ENCODE data around the gene AP2A2.
A peak's percentile ranks its signal among the peaks of the same experiment; 100 is the strongest.

Gene AP2A2

DNA sequence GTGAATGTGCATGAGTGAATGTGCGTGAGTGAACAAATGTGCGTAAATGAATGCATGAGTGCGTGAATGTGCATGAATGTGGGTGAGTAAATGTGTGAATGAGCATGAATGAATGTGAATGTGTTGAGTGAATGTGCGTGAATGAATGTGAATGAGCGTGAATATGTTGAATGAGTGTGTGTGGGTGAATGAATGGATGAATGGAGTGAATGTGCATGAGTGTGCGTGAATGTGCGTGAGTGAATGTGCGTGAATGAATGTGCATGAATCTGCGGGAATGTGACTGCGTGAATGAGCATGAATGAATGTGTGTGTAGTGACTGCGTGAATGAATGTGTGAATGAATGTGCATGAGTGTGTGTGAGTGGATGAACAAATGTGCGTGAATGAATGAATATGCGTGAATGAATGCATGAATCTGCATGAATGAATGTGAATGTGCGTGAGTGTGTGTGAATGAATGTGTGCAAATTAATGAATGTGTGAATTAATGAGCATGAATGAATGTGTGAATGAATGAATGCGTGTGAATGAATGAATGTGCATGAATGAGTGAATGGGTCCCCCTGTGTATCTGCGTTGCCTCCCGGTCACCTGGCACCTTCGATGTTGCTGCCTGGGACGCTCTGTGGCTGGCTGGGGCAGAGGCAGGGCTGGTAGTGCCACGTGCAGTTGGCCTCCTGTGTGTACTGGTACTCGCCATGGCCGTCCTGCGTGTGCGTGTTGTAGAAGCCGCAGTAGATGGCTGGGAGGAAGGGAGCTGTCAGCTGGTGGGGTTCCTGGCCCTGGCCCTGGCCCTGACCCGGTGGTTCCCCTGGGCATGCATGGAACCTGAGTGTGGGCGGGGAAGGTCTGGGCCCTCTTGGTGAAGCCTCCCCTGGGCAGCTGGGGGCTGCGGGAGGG lies 97.5 kb downstream of the AP2A2 start:
- Histone ChIP-seq H4K91ac (ENCODE audit: low read length) (peak overlapping the region; percentile 28), H3K4me3 (ENCODE audit: insufficient read depth in 1 of 2, low read depth in 1 of 2, low read length in 2 of 2) (no peak overlapping the region), H2BK5ac (ENCODE audit: low read depth, low read length, poor library complexity, severe bottlenecking) (no peak overlapping the region), H3K9ac (ENCODE audit: low read length) (no peak overlapping the region), H2BK15ac (ENCODE audit: low read depth, poor library complexity, severe bottlenecking) (no peak overlapping the region), H3K4me1 (ENCODE audit: control insufficient read depth, insufficient read depth, low read depth, low read length) (peaks cover 16% of the 10 kb centered on the region), H3K23ac (ENCODE audit: low read length in 2 of 2) (no peak overlapping the region), H3K36me3 (ENCODE audit: control insufficient read depth in 1 of 2, insufficient read depth in 2 of 2, low read depth in 1 of 2, low read length in 2 of 2) (peaks cover 0 to 32% of the 10 kb centered on the region in 2 experiments), H3K27me3 (ENCODE audit: control insufficient read depth in 1 of 2, insufficient read depth in 1 of 2, low read length in 2 of 2) (peaks cover 0 to under 1% of the 10 kb centered on the region in 2 experiments), H3K27ac (ENCODE audit: low read length, poor library complexity, severe bottlenecking) (no peak overlapping the region), H3K14ac (ENCODE audit: low read length in 2 of 2) (no peak overlapping the region), H3K79me1 (replicated peaks; ENCODE audit: low read length, poor library complexity, severe bottlenecking) (no peaks in the 10 kb centered on the region), H3K9me3 (ENCODE audit: control insufficient read depth, low read length) (no peaks in the 10 kb centered on the region), H2AFZ (ENCODE audit: low read depth, low read length) (no peak overlapping the region), H2BK12ac (ENCODE audit: low read length in 2 of 2) (no peak overlapping the region), H4K8ac (ENCODE audit: low read length) (no peak overlapping the region), H3K4ac (ENCODE audit: low read depth in 1 of 2, low read length in 2 of 2) (no peak overlapping the region), H3K4me2 (ENCODE audit: low read length, poor library complexity, severe bottlenecking) (no peak overlapping the region), H3K18ac (ENCODE audit: low read depth in 1 of 2, low read length in 2 of 2) (no peak overlapping the region), H2AK5ac (ENCODE audit: low read length, severe bottlenecking) (no peak overlapping the region), H2BK120ac (ENCODE audit: low read depth, low read length) (no peak overlapping the region)
- 96% methylated on average over 28 of the region's 28 CpGs for WGBS
- DNase-seq: no peak

DNA sequence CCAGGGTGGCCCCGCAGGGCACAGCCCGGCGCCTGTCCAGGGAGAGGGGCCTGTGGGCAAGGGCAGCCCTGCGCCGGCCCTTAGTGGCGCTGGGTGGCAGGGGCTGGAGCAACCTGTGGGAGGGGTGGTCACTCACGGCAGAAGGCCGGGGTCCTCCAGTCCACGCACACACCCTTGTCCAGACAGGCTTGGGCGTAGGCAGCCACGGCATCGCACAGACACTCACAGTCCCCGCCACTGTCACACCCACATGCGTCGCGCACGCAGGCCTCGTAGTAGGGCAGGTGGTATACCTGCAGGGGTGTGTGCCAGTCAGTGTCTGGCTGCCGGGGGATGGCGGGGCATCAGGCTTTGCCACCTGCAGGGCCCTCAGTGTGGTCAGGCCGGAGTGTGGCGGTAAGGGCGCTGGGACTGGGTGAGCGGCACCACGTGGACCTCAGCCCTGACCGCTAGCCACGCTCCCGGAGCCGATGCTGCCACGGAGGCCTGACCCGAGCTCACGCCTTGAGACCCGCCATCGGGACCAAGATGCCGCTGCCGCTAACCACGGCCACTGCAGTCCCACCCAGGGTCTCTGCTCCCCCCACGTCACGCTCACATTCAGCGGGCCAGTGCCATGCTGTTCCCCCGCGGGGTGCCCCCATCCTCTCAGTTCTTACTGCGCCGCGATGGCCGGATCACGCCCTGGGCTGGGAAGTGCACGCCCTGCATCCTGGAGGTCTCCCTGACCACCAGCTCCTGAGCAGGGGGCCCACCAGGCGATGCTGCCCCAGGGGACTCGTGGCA lies 98.3 kb downstream of the AP2A2 start:
- H3K4me1 ChIP-seq (ENCODE audit: control insufficient read depth, insufficient read depth, low read depth, low read length): peaks cover 16% of the 10 kb centered on the region

GRCh38 chr11:1024597-1025409 lies 99.1 kb downstream of the AP2A2 start:
- H3K4me3 ChIP-seq (ENCODE audit: insufficient read depth in 1 of 2, low read depth in 1 of 2, low read length in 2 of 2): no peak overlapping the region
- no peak overlapping the region for H4K91ac ChIP-seq (ENCODE audit: low read length)
- no peak overlapping the region for H3K27ac ChIP-seq (ENCODE audit: low read length, poor library complexity, severe bottlenecking)
- H3K9ac ChIP-seq (ENCODE audit: low read length): no peak overlapping the region
- H3K4me2 ChIP-seq (ENCODE audit: low read length, poor library complexity, severe bottlenecking): no peak overlapping the region
- H3K27me3 ChIP-seq (ENCODE audit: control insufficient read depth in 1 of 2, insufficient read depth in 1 of 2, low read length in 2 of 2): peaks cover 0 to 13% of the 10 kb centered on the region in 2 experiments
- no peak overlapping the region for H3K18ac ChIP-seq (ENCODE audit: low read depth in 1 of 2, low read length in 2 of 2)
- H2AK5ac ChIP-seq (ENCODE audit: low read length, severe bottlenecking): no peak overlapping the region
- H2BK12ac ChIP-seq (ENCODE audit: low read length in 2 of 2): no peak overlapping the region
- H2AFZ ChIP-seq (ENCODE audit: low read depth, low read length): no peak overlapping the region
- peaks cover 15% of the 10 kb centered on the region for H3K4me1 ChIP-seq (ENCODE audit: control insufficient read depth, insufficient read depth, low read depth, low read length)
- H3K36me3 ChIP-seq (ENCODE audit: control insufficient read depth in 1 of 2, insufficient read depth in 2 of 2, low read depth in 1 of 2, low read length in 2 of 2): peaks cover 0 to 32% of the 10 kb centered on the region in 2 experiments
- no peaks in the 10 kb centered on the region for H3K9me3 ChIP-seq (ENCODE audit: control insufficient read depth, low read length)
- H3K4ac ChIP-seq (ENCODE audit: low read depth in 1 of 2, low read length in 2 of 2): no peak overlapping the region
- DNase-seq: no peak
- H3K14ac ChIP-seq (ENCODE audit: low read length in 2 of 2): no peak overlapping the region
- WGBS: 94% methylated on average over 48 of the region's 48 CpGs
- no peak overlapping the region for H3K23ac ChIP-seq (ENCODE audit: low read length in 2 of 2)
- H4K8ac ChIP-seq (ENCODE audit: low read length): no peak overlapping the region
- H2BK120ac ChIP-seq (ENCODE audit: low read depth, low read length): no peak overlapping the region
- no peak overlapping the region for H2BK5ac ChIP-seq (ENCODE audit: low read depth, low read length, poor library complexity, severe bottlenecking)
- no peak overlapping the region for H2BK15ac ChIP-seq (ENCODE audit: low read depth, poor library complexity, severe bottlenecking)
- H3K79me1 ChIP-seq (replicated peaks; ENCODE audit: low read length, poor library complexity, severe bottlenecking): no peaks in the 10 kb centered on the region

More for the DNA sequence above, 98.3 kb downstream of the AP2A2 start:
- H3K14ac ChIP-seq (ENCODE audit: low read length in 2 of 2): no peak overlapping the region
- no peaks in the 10 kb centered on the region for H3K79me1 ChIP-seq (replicated peaks; ENCODE audit: low read length, poor library complexity, severe bottlenecking)
- no peak overlapping the region for H2BK120ac ChIP-seq (ENCODE audit: low read depth, low read length)
- no peaks in the 10 kb centered on the region for H3K9me3 ChIP-seq (ENCODE audit: control insufficient read depth, low read length)
- peaks cover 0 to 32% of the 10 kb centered on the region in 2 experiments for H3K36me3 ChIP-seq (ENCODE audit: control insufficient read depth in 1 of 2, insufficient read depth in 2 of 2, low read depth in 1 of 2, low read length in 2 of 2)
- H2AK5ac ChIP-seq (ENCODE audit: low read length, severe bottlenecking): no peak overlapping the region
- WGBS: 96% methylated on average over 50 of the region's 50 CpGs
- no peak overlapping the region for H2AFZ ChIP-seq (ENCODE audit: low read depth, low read length)
- H3K18ac ChIP-seq (ENCODE audit: low read depth in 1 of 2, low read length in 2 of 2): no peak overlapping the region
- no peak overlapping the region for H3K4me2 ChIP-seq (ENCODE audit: low read length, poor library complexity, severe bottlenecking)
- peaks cover 0 to 9% of the 10 kb centered on the region in 2 experiments for H3K27me3 ChIP-seq (ENCODE audit: control insufficient read depth in 1 of 2, insufficient read depth in 1 of 2, low read length in 2 of 2)
- H3K23ac ChIP-seq (ENCODE audit: low read length in 2 of 2): no peak overlapping the region
- no peak overlapping the region for H3K27ac ChIP-seq (ENCODE audit: low read length, poor library complexity, severe bottlenecking)
- H4K91ac ChIP-seq (ENCODE audit: low read length): no peak overlapping the region
- no peak overlapping the region for H3K4ac ChIP-seq (ENCODE audit: low read depth in 1 of 2, low read length in 2 of 2)
- H2BK5ac ChIP-seq (ENCODE audit: low read depth, low read length, poor library complexity, severe bottlenecking): no peak overlapping the region
- DNase-seq: no peak
- no peak overlapping the region for H3K9ac ChIP-seq (ENCODE audit: low read length)
- H2BK12ac ChIP-seq (ENCODE audit: low read length in 2 of 2): no peak overlapping the region
- H2BK15ac ChIP-seq (ENCODE audit: low read depth, poor library complexity, severe bottlenecking): no peak overlapping the region
- H3K4me3 ChIP-seq (ENCODE audit: insufficient read depth in 1 of 2, low read depth in 1 of 2, low read length in 2 of 2): no peak overlapping the region
- no peak overlapping the region for H4K8ac ChIP-seq (ENCODE audit: low read length)

Measured in mesenchymal stem cell (in vitro differentiated cells and primary cell).